Measurements from ENCODE around the gene DRG2.

Gene DRG2

GRCh38 chr17:18117533-18117932, 29.8 kb downstream of the DRG2 start:
- no peak for DNase-seq (ENCODE audit: low read depth, low spot score)

GRCh38 chr17:18117982-18118975, 30.5 kb downstream of the DRG2 start:
- DNase-seq (ENCODE audit: low read depth, low spot score), result no peak

GRCh38 chr17:18119166-18119745, 31.5 kb downstream of the DRG2 start:
- DNase-seq (ENCODE audit: low read depth, low spot score), result no peak

- DNase-seq (ENCODE audit: low read depth, low spot score), result no peak
Measured at GRCh38 chr17:18119938-18120337, 32.2 kb downstream of the DRG2 start.

GRCh38 chr17:18120461-18121017, 32.8 kb downstream of the DRG2 start:
- no peak for DNase-seq (ENCODE audit: low read depth, low spot score)

GRCh38 chr17:18121144-18121910, 33.6 kb downstream of the DRG2 start:
- no peak for DNase-seq (ENCODE audit: low read depth, low spot score)

GRCh38 chr17:18122990-18123753, 35.4 kb downstream of the DRG2 start:
- no peak for DNase-seq (ENCODE audit: low read depth, low spot score)

GRCh38 chr17:18124345-18125126, 36.8 kb downstream of the DRG2 start:
- no peak for DNase-seq (ENCODE audit: low read depth, low spot score)

GRCh38 chr17:18129041-18129502, 41.3 kb downstream of the DRG2 start:
- DNase-seq (ENCODE audit: low read depth, low spot score), result no peak

- no peak for DNase-seq (ENCODE audit: low read depth, low spot score)
Measured at GRCh38 chr17:18132711-18133110, 45.0 kb downstream of the DRG2 start.

GRCh38 chr17:18136357-18136756, 48.6 kb downstream of the DRG2 start:
- DNase-seq (ENCODE audit: low read depth, low spot score), result no peak

- DNase-seq (ENCODE audit: low read depth, low spot score), result no peak
Measured at GRCh38 chr17:18138065-18138749, 50.5 kb downstream of the DRG2 start.

GRCh38 chr17:18139092-18139491, 51.3 kb downstream of the DRG2 start:
- DNase-seq (ENCODE audit: low read depth, low spot score), result no peak

- DNase-seq (ENCODE audit: low read depth, low spot score), result no peak
Measured at GRCh38 chr17:18139498-18139897, 51.8 kb downstream of the DRG2 start.

- DNase-seq (ENCODE audit: low read depth, low spot score), result no peak
Measured at GRCh38 chr17:18139949-18140348, 52.2 kb downstream of the DRG2 start.

- no peak for DNase-seq (ENCODE audit: low read depth, low spot score)
Measured at GRCh38 chr17:18140648-18141047, 52.9 kb downstream of the DRG2 start.

GRCh38 chr17:18141210-18141803, 53.6 kb downstream of the DRG2 start:
- DNase-seq (ENCODE audit: low read depth, low spot score), result no peak

- DNase-seq (ENCODE audit: low read depth, low spot score), result no peak
Measured at GRCh38 chr17:18142417-18142816, 54.7 kb downstream of the DRG2 start.

All from brain pericyte (primary cell).